Endothelial cell of umbilical vein (primary cell): ENCODE data around the gene C1QTNF9B.

Experiments used
- EZH2 ChIP-seq: IDR thresholded peaks from 2 replicates; pipeline ENCODE4 v1.6.1; 2012; ENCODE audit warnings: borderline replicate concordance, low read depth, mild to moderate bottlenecking, moderate library complexity, low read length, inconsistent platforms; ENCODE audit not compliant: severe bottlenecking
- POLR2A ChIP-seq: IDR thresholded peaks from 2 replicates; pipeline ENCODE4 v1.6.1; 2012; ENCODE audit warnings: low read depth, mild to moderate bottlenecking, control low read depth, low read length
- TF ChIP-seq, protein P1 (sequence below), 2 donors: IDR thresholded peaks; 1 replicate in 1 of 2; 2 replicates in 1 of 2; pipeline ENCODE4 v1.5.1; 2011; ENCODE audit warnings: low read length in 2 of 2, mild to moderate bottlenecking in 2 of 2, moderate library complexity in 2 of 2, control low read depth in 1 of 2, inconsistent platforms in 1 of 2, low read depth in 1 of 2; ENCODE audit not compliant: insufficient read depth in 1 of 2; ENCODE audit errors: extremely low read depth in 1 of 2
- TF ChIP-seq, protein P2 (sequence below): IDR thresholded peaks from 2 replicates; pipeline ENCODE4 v1.6.1; 2011; ENCODE audit not compliant: insufficient read depth, insufficient read length

DNA sequence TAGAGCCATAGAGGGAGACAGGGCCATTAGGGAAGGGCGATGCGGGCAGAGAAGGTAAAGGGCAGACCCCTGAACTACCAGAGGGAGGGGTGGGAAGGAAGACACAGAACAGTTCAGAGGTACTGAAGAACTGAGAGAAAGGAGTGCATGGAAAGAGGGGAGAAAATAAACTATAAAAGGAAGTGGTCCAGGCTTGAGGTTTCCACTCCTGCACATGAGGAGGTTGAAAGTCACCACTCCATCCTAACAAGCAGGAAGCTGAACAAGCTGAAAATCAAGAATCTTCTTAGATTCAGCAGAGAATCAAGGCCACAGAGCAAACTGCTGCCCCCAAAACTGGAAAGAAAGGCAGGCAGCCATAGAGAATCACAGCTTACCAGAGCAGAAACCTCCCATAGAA, 53.2 kb downstream of the C1QTNF9B start:
- TF ChIP-seq, protein P1, sequence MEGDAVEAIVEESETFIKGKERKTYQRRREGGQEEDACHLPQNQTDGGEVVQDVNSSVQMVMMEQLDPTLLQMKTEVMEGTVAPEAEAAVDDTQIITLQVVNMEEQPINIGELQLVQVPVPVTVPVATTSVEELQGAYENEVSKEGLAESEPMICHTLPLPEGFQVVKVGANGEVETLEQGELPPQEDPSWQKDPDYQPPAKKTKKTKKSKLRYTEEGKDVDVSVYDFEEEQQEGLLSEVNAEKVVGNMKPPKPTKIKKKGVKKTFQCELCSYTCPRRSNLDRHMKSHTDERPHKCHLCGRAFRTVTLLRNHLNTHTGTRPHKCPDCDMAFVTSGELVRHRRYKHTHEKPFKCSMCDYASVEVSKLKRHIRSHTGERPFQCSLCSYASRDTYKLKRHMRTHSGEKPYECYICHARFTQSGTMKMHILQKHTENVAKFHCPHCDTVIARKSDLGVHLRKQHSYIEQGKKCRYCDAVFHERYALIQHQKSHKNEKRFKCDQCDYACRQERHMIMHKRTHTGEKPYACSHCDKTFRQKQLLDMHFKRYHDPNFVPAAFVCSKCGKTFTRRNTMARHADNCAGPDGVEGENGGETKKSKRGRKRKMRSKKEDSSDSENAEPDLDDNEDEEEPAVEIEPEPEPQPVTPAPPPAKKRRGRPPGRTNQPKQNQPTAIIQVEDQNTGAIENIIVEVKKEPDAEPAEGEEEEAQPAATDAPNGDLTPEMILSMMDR (IDR thresholded peaks at IDR 0.05; ENCODE audit: extremely low read depth in 1 of 2, insufficient read depth in 1 of 2, low read depth in 1 of 2, low read length in 2 of 2), result no peak
- no peak for TF ChIP-seq EZH2
- no peak for TF ChIP-seq POLR2A
- TF ChIP-seq, protein P2, sequence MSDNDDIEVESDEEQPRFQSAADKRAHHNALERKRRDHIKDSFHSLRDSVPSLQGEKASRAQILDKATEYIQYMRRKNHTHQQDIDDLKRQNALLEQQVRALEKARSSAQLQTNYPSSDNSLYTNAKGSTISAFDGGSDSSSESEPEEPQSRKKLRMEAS, result no peak
